Stimulated activated CD8-positive, alpha-beta memory T cell treated with anti-CD3 and anti-CD28 coated beads, Interleukin-4, amount 100 ng/mL, for 48 hours (primary cell): ENCODE measurements around the gene NUP62.
"Not testable (repeated sequence)": the region's sequence is repeated elsewhere in the genome, so short reads cannot be mapped to it uniquely, and the experiment has no call there.

Experiments used
- DNase-seq: peaks from one replicate; pipeline ENCODE4 v3.0.0-alpha.2; 2020

Gene NUP62

DNA sequence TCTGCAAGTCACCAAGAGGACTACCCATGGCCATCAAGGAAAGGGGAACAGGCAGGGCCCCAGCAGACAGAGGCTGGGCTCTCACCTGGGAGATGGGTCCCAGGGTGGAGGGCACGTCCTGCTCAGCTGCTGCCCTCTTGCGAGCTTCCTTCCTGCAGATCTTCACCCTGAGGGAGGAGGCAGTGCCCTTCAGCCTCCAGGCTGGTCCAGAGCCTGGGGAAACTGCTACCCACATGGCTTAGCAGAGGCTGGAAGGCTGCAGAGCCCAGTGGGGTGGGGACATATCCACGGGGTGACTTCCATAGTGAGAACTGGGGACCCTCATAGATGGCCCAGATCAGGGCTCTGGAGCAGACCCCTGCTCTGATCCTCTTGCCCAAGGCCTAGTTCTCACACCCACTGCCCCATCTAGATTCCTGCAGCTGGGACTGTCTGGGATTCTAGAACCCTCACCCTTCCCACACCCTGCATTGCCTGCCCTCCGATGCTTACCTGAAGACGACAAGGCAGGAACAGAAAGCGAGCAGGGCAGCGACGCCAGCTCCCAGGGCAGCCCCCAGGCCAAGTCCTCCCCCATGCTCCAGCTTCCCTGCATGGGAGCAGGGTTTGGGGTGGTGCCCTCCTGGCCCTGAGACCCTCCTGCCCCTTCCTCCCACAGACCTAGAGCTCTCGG, 22.6 kb upstream of the NUP62 start:
- no peak for DNase-seq

DNA sequence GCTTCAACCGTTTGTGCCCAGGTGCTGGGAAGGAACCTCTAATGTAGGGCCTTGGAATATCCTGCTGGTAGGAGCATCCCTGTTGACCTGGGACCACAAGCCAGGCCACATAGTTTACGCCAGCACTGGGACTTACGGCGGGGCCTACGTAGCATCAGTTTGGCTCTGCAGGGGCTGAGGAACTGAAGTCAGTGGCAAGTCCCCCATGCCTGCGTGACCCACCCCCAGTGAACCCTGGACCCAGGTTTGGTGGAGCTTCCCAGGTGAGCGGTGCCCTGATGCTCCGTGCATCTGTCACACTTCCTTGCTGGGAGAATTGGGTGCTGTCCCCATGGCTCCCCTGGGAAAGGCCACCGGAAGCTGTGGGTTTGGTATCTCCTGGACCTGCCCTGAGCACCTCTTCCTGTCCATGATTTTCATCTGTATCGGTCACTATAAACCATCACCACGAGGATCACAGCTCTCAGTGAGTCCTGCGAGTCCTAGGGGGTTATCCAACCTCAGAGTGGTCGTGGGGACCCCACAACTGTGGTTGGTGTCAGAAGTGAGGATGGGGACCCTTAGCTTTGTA, 21.7 kb upstream of the NUP62 start:
- no peak for DNase-seq

DNA sequence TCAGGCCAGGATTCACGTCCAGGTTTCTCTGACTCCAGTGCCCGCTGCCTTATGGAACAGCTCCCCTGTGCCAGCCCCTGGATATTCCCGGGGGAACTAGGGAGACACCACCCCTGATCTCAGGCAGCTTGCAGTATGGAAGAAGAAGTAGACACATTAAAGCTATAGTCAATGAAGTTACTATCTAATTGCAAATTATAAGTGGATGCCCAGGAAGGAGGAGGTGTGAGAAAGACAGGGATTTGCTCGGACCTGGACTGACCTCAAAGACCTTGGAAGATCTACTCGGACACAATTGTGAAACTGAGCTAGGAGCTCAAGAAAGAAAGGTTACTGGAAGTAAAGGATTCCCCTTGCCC, 21.3 kb upstream of the NUP62 start:
- no peak for DNase-seq

DNA sequence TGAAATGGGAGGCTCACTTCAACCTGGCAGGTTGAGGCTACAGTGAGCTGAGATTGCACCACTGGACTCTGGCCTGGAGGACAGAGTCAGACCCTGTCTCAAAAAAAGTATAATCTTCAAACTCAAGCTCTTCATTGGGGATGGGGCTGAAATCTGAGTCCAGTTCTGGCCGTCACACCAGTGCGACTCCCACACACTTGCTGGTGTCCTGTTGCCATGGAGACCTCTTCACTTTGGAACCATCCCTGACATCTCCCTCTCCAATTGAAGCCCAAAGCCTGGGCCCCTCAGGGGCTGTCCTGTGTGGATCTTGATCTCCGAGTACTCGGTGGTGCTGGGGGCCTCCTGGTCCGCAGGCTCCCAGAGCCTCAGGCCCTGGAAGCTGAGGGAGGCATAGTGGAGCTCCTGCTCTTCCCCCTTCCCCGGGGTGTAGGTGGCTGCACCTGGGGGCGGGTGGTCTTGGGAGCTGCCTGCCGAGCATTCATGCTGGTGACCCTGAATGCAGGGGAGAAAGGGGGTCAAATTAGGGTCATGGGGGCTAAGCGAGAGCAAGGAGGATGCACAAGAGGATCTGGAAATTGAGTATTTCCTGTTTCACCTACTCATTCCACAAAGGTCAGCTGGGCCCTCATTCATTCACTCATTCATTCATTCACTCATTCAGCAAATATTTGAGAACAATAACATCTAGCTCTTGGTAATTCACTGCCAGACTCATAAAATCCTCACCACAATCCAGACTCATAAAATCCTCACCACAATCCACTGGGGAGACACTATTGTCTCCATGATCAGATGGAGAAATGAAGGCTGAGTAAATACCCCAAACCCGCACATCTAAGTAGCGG, 20.7 kb upstream of the NUP62 start:
- no peak for DNase-seq

DNA sequence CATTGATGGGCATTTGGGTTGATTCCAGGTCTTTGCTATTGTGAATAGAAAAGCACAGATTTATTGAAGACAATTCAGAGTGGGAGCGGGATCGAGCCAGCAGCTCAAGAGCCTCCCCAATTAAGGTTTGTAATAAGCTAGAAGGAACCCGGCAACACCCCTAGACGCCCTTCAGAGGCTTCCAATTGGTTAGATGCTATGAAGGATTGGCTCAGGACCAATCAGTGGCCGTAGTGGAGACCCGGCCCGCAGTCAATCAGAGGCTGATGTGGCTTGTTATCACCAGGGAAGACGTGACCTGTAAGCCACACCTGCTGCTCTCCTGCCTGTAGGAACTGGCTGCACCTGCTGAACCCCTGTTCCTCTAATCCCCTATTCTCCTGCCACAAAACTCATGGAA, 17.1 kb upstream of the NUP62 start:
- no peak for DNase-seq

DNA sequence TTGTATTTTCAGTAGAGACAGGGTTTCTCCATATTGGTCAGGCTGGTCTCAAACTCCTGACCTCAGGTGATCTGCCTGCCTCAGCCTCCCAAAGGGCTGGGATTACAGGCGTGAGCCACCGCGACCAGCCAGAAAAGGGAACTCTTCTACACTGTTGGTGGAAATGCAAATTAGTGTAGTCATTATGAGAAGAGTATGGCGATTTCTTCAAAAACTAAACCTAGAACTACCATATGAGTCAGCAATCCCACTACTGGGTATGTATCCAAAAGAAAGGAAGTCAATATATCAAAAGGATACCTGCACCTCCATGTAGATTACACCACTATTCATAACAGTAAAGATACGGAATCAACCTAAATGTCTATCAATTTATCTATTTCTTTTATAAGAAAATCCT, 15.3 kb upstream of the NUP62 start:
- DNase-seq: not testable (repeated sequence)

DNA sequence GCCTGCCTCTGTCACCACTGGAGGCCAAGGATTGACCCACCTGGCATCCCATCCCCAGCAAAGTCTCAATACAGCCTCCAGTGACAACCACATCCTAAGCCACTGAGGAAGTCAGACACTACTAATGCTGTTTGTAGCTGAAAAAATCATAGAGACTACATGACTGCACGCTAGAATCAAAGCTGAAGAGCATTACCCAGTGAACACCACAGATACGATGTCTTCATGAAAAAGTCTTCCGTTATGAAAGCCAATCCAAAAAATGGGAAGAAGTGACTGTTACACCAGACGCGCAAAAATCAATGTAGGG, 11.1 kb upstream of the NUP62 start:
- DNase-seq: no peak

DNA sequence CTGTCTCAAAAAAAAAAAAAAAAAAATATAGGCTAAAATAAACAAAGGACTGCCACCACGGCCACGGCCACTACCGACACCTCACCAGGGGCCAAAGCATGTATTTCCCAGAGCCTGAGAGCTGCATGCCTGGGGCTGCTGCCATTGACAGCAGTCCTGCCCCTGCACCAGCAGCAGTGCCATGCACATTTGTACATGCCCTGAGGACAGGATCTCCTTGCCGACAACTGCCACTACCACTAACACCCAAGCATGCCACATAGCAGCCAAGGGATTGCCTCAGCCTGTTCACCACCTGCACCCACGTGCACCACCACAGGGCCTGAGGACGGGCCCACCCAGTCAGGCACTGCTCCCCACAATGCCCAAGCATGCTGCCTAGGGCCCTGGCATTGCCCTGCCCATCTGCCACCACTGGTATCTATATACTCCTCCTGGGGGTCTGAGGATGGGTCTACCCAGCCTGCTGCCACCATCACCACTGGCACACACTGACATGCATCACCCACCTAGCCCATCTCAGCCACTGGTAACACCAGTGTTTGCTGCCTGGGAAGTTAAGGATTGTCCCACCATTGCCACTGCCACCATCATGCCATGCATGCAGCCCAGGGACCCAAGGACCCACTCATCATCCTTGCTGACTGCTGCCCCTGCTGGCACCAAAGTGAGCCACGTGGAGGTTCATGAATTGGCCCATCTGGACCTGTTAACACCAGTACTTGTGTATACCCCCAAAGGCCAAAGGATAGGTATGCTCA, 10.6 kb upstream of the NUP62 start:
- DNase-seq: no peak

DNA sequence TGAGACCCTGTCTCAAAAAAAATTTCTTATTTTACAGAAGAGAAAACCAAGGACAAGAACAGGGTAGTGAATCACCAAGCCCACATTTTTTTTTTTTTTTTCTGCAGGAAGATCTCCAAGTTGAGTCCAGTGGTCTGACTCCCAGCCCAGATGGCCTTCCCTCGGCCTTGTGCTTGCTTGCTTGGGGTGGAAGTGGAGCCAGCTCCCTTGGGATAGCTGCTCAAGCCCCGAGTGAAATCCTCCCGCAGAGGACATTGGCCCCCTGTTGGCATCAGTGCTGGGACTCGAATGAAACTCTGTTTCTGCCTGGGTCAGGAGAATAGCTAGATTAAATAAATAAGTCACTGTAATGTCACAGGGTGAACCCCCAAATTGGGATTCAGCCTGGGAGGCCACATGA, 9.4 kb upstream of the NUP62 start:
- no peak for DNase-seq

DNA sequence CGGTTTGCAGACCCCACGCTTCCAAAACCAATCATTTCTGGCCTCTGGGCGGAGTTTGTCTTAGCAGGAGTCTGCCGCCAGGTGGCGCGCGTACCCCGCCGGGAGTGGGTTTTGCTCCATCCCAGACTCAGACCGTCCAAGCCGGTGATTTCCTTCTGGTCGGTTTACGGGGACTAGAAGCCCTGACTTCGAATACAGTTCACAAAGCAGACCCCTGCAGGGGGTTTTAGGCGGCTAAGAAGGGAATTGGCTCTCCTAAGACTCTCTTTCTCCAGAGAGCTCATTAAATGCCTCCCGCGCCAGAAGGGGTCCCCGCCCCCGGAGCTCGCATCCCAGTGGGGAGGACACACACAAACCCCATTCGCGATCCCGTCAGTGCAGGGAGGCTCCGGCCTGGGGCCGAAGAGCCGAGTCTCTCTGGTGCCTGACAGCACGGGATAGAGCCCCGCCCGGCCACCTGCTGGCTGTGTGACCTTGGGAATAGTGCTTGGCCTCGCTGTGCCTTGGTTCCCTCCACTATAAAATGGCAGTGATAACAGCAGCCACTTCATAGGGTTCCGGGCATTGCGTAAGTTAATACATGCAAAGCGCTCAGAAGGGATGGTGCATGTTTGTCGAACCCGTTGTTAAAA, 8.6 kb upstream of the NUP62 start:
- DNase-seq: peak; percentile 93

DNA sequence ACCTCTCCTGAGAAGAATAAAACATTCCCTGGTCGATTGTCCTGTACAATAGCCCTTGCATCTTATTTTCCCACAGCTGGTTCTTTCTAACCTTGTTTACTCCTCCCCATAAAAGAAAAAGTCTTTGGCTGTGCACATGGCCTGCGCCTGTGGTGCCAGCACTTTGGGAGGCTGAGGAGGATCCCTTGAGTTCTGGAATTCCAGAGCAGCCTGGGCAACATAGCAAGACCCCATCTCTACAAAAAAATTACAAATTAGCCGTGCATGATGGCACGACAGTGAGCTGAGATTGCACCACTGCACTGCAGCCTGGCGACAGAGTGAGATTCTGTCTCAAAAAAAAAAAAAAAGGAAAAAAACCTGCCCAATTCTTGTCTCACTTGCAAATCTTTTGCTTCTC, 7.2 kb upstream of the NUP62 start:
- no peak for DNase-seq

DNA sequence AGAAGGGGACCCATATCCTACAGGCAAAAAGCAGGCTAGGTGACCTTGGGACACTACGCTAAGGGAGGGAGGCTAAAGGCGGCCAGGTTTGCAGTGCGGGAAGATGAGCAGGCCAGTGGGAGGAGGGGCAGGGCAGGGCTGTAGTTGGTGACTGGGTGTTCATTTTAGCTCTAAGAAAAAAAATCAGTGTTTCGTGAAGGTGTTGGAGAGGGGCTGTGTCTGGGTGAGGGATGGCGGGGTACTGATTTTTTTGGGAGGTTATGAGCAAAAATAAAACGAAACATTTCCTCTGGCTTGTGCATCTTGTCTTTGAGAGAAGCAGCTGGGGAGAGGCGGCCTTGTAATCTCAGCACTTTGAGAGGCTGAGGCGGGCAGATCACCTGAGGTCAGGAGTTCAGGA, 4.3 kb upstream of the NUP62 start:
- DNase-seq: no peak

DNA sequence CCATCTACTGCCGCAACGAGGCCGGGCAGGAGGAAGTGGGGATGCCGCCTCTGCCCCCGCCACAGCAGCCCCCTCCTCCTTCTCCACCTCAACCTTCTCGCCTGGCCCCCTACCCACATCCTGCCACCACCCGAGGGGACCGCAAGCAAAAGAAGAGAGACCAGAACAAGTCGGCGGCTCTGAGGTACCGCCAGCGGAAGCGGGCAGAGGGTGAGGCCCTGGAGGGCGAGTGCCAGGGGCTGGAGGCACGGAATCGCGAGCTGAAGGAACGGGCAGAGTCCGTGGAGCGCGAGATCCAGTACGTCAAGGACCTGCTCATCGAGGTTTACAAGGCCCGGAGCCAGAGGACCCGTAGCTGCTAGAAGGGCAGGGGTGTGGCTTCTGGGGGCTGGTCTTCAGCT, 3.4 kb upstream of the NUP62 start:
- DNase-seq: no peak

DNA sequence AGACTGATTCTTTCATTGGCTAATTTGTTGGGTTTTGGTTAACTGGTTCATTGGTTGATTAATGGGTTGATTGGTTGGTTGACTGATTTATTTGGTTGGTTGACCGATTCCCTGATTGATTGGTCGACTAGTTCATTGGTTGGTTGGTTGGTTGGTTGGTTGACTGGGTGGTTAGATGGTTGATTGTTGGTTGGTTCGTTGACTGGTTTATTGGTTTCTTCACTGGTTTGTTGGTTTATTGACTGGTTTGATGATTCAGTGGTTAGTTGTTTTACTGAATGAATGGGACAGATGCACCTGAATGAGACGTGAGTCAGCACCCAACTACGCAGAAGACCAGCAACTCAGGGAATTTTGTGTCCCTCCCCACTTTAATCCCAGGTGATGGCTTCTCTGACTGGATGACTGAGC, 2.7 kb upstream of the NUP62 start:
- no peak for DNase-seq

DNA sequence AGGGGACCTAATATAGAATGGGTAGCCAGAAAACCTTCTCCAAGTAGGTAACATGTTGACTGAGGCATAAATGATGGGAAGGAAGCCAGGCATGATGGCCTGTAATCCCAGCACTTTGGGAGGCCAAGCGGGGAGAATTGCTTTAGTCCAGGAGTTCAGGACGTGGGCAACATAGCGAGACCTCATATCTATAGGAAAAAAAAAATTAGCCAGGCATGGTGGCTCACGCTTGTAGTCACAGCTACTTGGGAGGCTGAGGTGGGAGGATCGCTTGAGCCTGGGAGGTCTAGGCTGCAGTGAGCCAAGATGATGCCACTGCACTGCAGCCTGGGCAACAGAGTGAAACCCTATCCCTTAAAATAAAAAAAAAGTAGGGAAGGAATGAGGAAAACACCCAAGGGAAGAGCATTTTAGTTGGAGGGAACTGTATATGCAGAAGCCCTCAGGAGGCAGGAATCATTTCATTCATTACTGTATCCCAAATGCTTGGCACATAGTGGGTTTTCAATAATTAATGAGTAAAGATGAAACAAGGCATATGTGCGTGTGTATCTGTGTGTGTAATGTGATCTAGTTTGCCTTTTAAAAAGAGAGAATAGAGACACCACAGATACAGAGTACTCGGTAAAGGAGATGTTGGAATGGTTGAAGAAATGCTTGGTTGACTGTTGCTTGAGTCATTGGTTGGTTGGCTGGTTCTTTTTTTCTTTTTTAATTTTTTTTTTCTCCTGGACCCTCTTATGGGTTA, 2.2 kb upstream of the NUP62 start:
- DNase-seq: no peak

DNA sequence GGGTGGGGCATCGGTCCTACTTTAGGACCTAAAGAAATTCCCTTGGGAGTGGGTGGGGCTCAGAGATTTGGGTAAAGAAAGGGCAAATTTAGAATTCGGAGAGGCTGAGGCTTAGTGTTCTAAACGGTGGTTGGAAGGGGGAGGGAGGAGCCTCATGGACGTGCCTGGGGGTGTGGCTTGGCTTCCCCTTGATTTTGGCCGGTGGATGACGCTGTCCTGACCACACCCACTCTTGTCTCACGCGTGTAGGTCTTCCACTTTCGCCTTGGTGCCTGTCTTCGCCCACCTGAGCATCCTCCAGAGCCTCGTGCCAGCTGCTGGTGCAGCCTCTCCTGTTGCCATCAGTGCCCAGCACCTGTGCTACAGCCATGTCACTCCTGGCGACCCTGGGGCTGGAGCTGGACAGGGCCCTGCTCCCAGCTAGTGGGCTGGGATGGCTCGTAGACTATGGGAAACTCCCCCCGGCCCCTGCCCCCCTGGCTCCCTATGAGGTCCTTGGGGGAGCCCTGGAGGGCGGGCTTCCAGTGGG, 1.2 kb upstream of the NUP62 start:
- no peak for DNase-seq

DNA sequence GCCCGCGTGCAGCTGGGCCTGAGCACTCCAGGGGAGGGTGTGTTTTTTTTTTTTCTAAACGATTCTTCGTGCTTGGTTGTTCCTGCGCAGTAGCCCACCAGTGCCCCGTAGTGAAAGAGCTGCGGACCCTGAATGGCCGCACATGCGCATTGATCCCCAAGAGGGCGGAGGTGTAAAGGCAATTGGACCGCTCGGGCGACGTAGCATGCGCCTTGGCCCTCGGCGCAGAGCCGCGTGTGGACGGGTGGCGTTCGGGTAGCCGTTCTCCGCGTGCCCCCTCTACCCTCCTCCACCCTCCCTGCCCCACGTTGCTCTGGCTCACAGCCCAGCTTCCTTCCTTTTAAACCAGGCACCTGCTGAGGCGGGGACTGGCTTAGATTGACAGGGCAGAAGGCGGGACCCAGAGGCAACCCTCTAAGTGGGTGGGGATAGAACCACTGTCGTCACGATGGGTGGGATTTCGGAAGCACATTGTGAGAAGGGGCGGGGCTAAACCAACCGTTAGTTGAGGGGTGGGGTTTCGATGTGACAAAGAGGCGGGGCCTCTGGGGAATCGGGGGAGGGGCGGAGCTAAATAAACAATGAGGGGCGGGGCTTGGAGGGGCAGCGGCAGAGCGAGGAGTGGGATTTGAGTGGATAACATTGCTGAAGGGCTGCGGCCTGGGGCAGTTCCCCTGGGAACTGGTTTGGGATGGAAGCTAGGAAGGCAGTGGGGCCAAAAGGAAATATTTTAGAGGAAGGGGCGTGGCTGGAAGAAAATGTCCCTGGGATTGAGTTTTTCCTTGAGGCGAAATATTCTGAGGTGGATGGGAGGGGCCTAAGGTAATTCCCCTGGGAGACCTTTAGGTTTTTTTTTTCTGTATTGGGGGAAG, 543 bp upstream of the NUP62 start:
- DNase-seq: peak; percentile 96

DNA sequence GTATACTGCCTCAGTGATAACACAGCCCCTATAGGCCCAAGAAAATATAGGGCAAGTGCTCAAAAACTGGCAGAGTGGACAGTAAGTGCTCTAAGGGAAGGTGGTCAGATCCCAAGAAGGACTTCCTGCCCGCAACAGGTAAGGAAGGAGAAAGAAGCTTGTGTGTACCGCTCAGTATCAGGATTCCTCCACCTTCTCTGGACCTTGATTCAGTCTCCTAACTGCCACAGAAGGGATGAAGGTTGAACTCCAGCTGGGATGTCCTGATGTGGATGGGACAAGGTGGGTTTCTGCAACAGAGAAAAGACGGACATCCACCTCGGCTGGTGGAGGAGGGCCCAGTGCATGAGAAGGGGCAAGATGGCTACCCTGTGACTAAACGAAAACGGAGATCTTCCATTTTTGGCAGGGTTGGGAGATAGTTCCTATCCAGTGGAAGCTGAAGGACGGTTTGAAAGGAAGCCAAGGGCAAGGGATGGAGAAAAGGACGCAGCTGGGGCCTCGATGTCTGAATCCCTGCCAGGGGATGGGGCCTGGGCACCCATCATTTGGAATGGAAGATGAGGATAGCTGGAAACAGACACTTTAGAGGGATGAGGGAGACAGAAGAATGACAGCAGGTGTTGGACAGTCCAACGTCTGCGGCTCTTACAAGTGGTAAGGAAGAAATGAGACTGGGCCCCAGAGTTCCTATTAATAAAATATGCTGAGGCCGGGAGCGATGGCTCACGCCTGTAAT, 1.6 kb downstream of the NUP62 start:
- no peak for DNase-seq

DNA sequence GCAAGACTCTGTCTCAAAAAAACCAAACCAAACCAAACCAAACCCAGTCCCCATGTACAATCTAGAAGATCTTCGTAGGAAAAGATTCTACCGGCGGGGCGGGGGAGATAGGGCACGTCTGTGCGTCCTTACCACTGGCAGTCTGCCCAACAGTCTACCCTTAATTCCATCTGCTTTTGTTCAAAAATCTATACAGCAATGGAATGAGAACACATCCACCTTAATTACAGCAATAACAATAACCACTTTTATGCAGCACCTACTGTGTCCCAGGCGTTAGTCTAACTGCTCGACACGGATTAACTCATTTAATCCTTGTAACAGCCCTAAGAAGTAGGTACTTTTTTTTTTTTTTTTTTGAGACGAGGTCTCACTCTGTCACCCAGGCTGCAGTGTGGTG, 2.8 kb downstream of the NUP62 start:
- DNase-seq: no peak

DNA sequence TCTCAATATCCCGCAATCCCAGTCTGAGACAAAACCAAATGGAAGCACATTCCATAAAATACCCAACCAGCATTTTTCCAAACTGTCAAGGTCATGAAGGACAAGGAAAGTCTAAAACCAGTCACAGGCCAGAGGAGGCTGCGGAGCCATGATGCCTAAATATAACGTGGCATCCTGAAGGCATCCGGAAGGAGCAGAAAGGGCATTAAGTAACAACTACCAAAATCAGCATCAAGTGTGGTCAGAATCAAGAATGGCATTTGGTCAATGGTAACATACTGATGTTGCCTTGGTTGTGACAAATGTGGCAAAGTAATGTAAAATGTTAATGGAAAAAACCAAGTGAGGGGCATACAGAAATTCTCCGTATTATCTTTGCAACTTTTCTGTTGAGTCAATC, 3.8 kb downstream of the NUP62 start:
- no peak for DNase-seq

DNA sequence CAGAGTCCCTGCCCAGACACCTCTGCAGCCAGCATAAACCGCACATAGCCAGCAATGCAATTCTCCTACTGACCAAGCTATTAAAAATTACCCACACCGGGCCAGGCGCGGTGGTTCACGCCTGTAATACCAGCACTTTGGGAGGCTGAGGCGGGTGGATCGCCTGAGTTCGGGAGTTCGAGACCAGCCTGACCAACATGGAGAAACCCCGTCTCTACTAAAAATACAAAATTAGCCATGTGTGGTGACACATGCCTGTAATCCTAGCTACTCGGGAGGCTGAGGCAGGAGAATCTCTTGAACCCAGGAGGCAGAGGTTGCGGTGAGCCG, 4.5 kb downstream of the NUP62 start:
- not testable (repeated sequence) for DNase-seq
